Caco-2 (cell line): ENCODE results near the gene CLECL1. TPM values are rescaled to one million over a fixed set of nuclear protein-coding genes. Genes with fewer than 3 reads are reported as not detected.

ENCODE experiments used
- BruUV-seq: library from RNA; stranded (reverse); fragments of 400-500 nt; replicated peaks from 2 replicates; lab custom pipeline; 2021; lab: Mats Ljungman, UMichigan
- CTCF ChIA-PET: fragments of 300-600 bp; sonication (Branson Sonifier 250); formaldehyde crosslinking; loops from one replicate; lab custom pipeline; 2022; ENCODE audit warnings: antibody characterized with exemption; lab: Charles Lee
- POLR2A ChIA-PET: fragments of 300-600 bp; sonication (Branson Sonifier 250); formaldehyde crosslinking; loops from one replicate; lab custom pipeline; 2022; ENCODE audit warnings: antibody characterized with exemption; lab: Charles Lee
- DNase-seq, 2 experiments: peaks; one replicate each; pipeline versions ENCODE4 v3.0.0 to v3.0.0-alpha.2; 2020 to 2022
- H3K27me3 ChIP-seq: replicated peaks from 2 replicates; pipeline ENCODE4 v1.6.0; 2011; ENCODE audit warnings: low read length; ENCODE audit not compliant: control insufficient read depth, insufficient read depth
- H3K36me3 ChIP-seq: 2 replicates; pipeline ENCODE4 v1.5.1; 2011; ENCODE audit warnings: low read length; ENCODE audit not compliant: control insufficient read depth, insufficient read depth
- H3K4me1 ChIP-seq: fragments of 250-450 bp; sonication (Bioruptor Pico); 2 replicates; pipeline ENCODE4 v1.5.1; 2020; ENCODE audit warnings: mild to moderate bottlenecking
- H3K4me3 ChIP-seq: 2 replicates; pipeline ENCODE4 v1.5.1; 2011; ENCODE audit warnings: low read depth, mild to moderate bottlenecking, control low read depth, low read length
- H3K9me3 ChIP-seq: fragments of 250-450 bp; sonication (Bioruptor Pico); 2 replicates; pipeline ENCODE4 v1.5.1; 2020; ENCODE audit warnings: mild to moderate bottlenecking, moderate library complexity
- H3K27ac Mint-ChIP-seq: one replicate; pipeline ENCODE4 v1.8.0; 2022; ENCODE audit warnings: mixed read lengths; ENCODE audit not compliant: unreplicated experiment
- H3K27me3 Mint-ChIP-seq: one replicate; pipeline ENCODE4 v1.8.0; 2022; ENCODE audit warnings: mixed read lengths; ENCODE audit not compliant: insufficient read depth, unreplicated experiment
- H3K36me3 Mint-ChIP-seq: one replicate; pipeline ENCODE4 v1.8.0; 2022; ENCODE audit warnings: mild to moderate bottlenecking, mixed read lengths; ENCODE audit not compliant: insufficient read depth, unreplicated experiment
- H3K4me1 Mint-ChIP-seq: one replicate; pipeline ENCODE4 v1.8.0; 2022; ENCODE audit warnings: low read depth, mixed read lengths; ENCODE audit not compliant: unreplicated experiment
- H3K4me3 Mint-ChIP-seq: one replicate; pipeline ENCODE4 v1.8.0; 2022; ENCODE audit warnings: mild to moderate bottlenecking, moderate library complexity, mixed read lengths; ENCODE audit not compliant: unreplicated experiment
- H3K9me3 Mint-ChIP-seq: one replicate; pipeline ENCODE4 v1.8.0; 2022; ENCODE audit warnings: mixed read lengths; ENCODE audit not compliant: unreplicated experiment
- CTCF ChIP-seq, 2 experiments: fragments of 200-600 bp in 1 of 2; IDR thresholded peaks; 1 replicate in 1 of 2; 2 replicates in 1 of 2; pipeline versions ENCODE4 v1.5.1 to v1.8.0; 2011 to 2022; ENCODE audit warnings: antibody characterized with exemption in 1 of 2, control low read depth in 1 of 2, inconsistent platforms in 1 of 2, low read depth in 1 of 2, low read length in 1 of 2, mild to moderate bottlenecking in 1 of 2, moderate library complexity in 1 of 2; ENCODE audit not compliant: insufficient read depth in 1 of 2, severe bottlenecking in 1 of 2, unreplicated experiment in 1 of 2
- intact Hi-C: fragments of 100-400 bp; cut with micrococcal nuclease; formaldehyde crosslinking; loops from one replicate; pipeline ENCODE4 v1.10.0; 2022; ENCODE audit not compliant: unreplicated experiment
- total RNA-seq: library from RNA; stranded (reverse); gene quantifications from 2 replicates; pipeline ENCODE4 v1.2.3, GENCODE V29; 2022

CLECL1 gene
- total RNA-seq, 1 experiment from 2014 or later = not detected

- no peaks in the 10 kb centered on the region for H3K9me3 Mint-ChIP-seq
- no peaks in the 10 kb centered on the region for H3K9me3 ChIP-seq
- intact Hi-C loops = no loop called here
- H3K36me3 ChIP-seq = no peaks in the 10 kb centered on the region
- ChIA-PET CTCF (interaction anchor here (2.3 kb wide), 1 partner anchor 9 kb away, joined by 6 read pairs; no protein-coding TSS in a partner anchor), POLR2A (no interaction called here)
- no peak overlapping the region for H3K4me3 ChIP-seq
- peaks cover 30% of the 10 kb centered on the region for H3K27me3 Mint-ChIP-seq
- no peak overlapping the region for H3K4me3 Mint-ChIP-seq
- H3K4me1 ChIP-seq = no peaks in the 10 kb centered on the region
- no peak for DNase-seq
- no peaks in the 10 kb centered on the region for H3K36me3 Mint-ChIP-seq
- no peak overlapping the region for H3K27ac Mint-ChIP-seq
- no peak for TF ChIP-seq CTCF (IDR thresholded peaks at IDR 0.05; ENCODE audit: insufficient read depth in 1 of 2, low read depth in 1 of 2, low read length in 1 of 2, severe bottlenecking in 1 of 2, unreplicated experiment in 1 of 2)
- H3K4me1 Mint-ChIP-seq = no peaks in the 10 kb centered on the region
- no peaks in the 10 kb centered on the region for H3K27me3 ChIP-seq
- no TSS peak for BruUV-seq
Observed at GRCh38 chr12:9760120-9760519, 27.2 kb upstream of the CLECL1 start.

GRCh38 chr12:9759694-9760093, 26.8 kb upstream of the CLECL1 start:
- Histone ChIP-seq H3K4me3 (no peak overlapping the region), H3K9me3 (no peaks in the 10 kb centered on the region), H3K27me3 (no peaks in the 10 kb centered on the region), H3K4me1 (no peaks in the 10 kb centered on the region), H3K36me3 (no peaks in the 10 kb centered on the region)
- ChIA-PET POLR2A (no interaction called here), CTCF (no interaction called here)
- Mint-ChIP-seq H3K4me3 (no peak overlapping the region), H3K36me3 (no peaks in the 10 kb centered on the region), H3K4me1 (no peaks in the 10 kb centered on the region), H3K27me3 (peaks cover 29% of the 10 kb centered on the region), H3K27ac (no peak overlapping the region), H3K9me3 (no peaks in the 10 kb centered on the region)
- TF ChIP-seq CTCF (IDR thresholded peaks at IDR 0.05; ENCODE audit: insufficient read depth in 1 of 2, low read depth in 1 of 2, low read length in 1 of 2, severe bottlenecking in 1 of 2, unreplicated experiment in 1 of 2) = no peak
- BruUV-seq = no TSS peak
- intact Hi-C loops = no loop called here
- DNase-seq = no peak

GRCh38 chr12:9758119-9758518, 25.2 kb upstream of the CLECL1 start:
- no peak overlapping the region for H3K27ac Mint-ChIP-seq
- CTCF ChIA-PET = no interaction called here
- BruUV-seq = no TSS peak
- Histone ChIP-seq H3K9me3 (no peaks in the 10 kb centered on the region), H3K4me3 (no peak overlapping the region), H3K36me3 (no peaks in the 10 kb centered on the region), H3K27me3 (no peaks in the 10 kb centered on the region), H3K4me1 (no peaks in the 10 kb centered on the region)
- no peak for TF ChIP-seq CTCF (IDR thresholded peaks at IDR 0.05; ENCODE audit: insufficient read depth in 1 of 2, low read depth in 1 of 2, low read length in 1 of 2, severe bottlenecking in 1 of 2, unreplicated experiment in 1 of 2)
- H3K27me3 Mint-ChIP-seq = peaks cover 31% of the 10 kb centered on the region
- H3K9me3 Mint-ChIP-seq = no peaks in the 10 kb centered on the region
- no peaks in the 10 kb centered on the region for H3K36me3 Mint-ChIP-seq
- no peaks in the 10 kb centered on the region for H3K4me1 Mint-ChIP-seq
- POLR2A ChIA-PET = no interaction called here
- no peak for DNase-seq
- intact Hi-C loops = no loop called here
- no peak overlapping the region for H3K4me3 Mint-ChIP-seq
